GM21619 (cell line): ENCODE measurements around the gene SAP30L.

Experiments used
- ATAC-seq: cut with Tn5 transposase; IDR thresholded peaks from one replicate; pipeline ENCODE4 v1.9.1; 2021; ENCODE audit not compliant: unreplicated experiment

Gene SAP30L

GRCh38 chr5:154418344-154418820, 27.4 kb upstream of the SAP30L start:
- ATAC-seq, result no peak

GRCh38 chr5:154419236-154419635, 26.6 kb upstream of the SAP30L start:
- ATAC-seq, result no peak

- no peak for ATAC-seq
Observed at GRCh38 chr5:154421868-154422267, 23.9 kb upstream of the SAP30L start.

- no peak for ATAC-seq
Observed at GRCh38 chr5:154422298-154422697, 23.5 kb upstream of the SAP30L start.

- ATAC-seq, result no peak
Observed at GRCh38 chr5:154428208-154428607, 17.6 kb upstream of the SAP30L start.

- ATAC-seq, result no peak
Observed at GRCh38 chr5:154429341-154429740, 16.5 kb upstream of the SAP30L start.

- ATAC-seq, result no peak
Observed at GRCh38 chr5:154430466-154430865, 15.3 kb upstream of the SAP30L start.

- no peak for ATAC-seq
Observed at GRCh38 chr5:154430961-154431630, 14.7 kb upstream of the SAP30L start.

GRCh38 chr5:154435226-154435625, 10.6 kb upstream of the SAP30L start:
- no peak for ATAC-seq

- ATAC-seq, result no peak
Observed at GRCh38 chr5:154437281-154437965, 8.4 kb upstream of the SAP30L start.

GRCh38 chr5:154440540-154440939, 5.3 kb upstream of the SAP30L start:
- ATAC-seq, result no peak

- ATAC-seq, result no peak
Observed at GRCh38 chr5:154442801-154443200, 3.0 kb upstream of the SAP30L start.

- no peak for ATAC-seq
Observed at GRCh38 chr5:154444556-154445421, 1.0 kb upstream of the SAP30L start.

- peak; percentile 19 for ATAC-seq
Observed at GRCh38 chr5:154446195-154447088, 645 bp downstream of the SAP30L start.

- no peak for ATAC-seq
Observed at GRCh38 chr5:154447089-154447725, 1.4 kb downstream of the SAP30L start.

GRCh38 chr5:154449786-154450185, 4.0 kb downstream of the SAP30L start:
- ATAC-seq, result no peak

- ATAC-seq, result no peak
Observed at GRCh38 chr5:154451957-154452356, 6.2 kb downstream of the SAP30L start.

GRCh38 chr5:154455585-154455984, 9.8 kb downstream of the SAP30L start:
- no peak for ATAC-seq

- ATAC-seq, result no peak
Observed at GRCh38 chr5:154456540-154456939, 10.7 kb downstream of the SAP30L start.

GRCh38 chr5:154459015-154459414, 13.2 kb downstream of the SAP30L start:
- no peak for ATAC-seq
